NCI-H2029 treated with DMSO at 0.1 percent for 48 hours (cell line): ENCODE data around the gene TMC6.
"Not testable (repeated sequence)": the region's sequence is repeated elsewhere in the genome, so short reads cannot be mapped to it uniquely, and the experiment has no call there.

Source experiments
- DNase-seq: peaks from one replicate; lab custom pipeline; 2025; lab: John Stamatoyannopoulos, UW

TMC6 gene

GRCh38 chr17:78124081-78124835 lies 4.3 kb downstream of the TMC6 start:
- DNase-seq, result no peak

GRCh38 chr17:78123258-78123929 lies 5.2 kb downstream of the TMC6 start:
- no peak for DNase-seq

- no peak for DNase-seq
Observed at GRCh38 chr17:78122931-78123249, 5.7 kb downstream of the TMC6 start.

DNA sequence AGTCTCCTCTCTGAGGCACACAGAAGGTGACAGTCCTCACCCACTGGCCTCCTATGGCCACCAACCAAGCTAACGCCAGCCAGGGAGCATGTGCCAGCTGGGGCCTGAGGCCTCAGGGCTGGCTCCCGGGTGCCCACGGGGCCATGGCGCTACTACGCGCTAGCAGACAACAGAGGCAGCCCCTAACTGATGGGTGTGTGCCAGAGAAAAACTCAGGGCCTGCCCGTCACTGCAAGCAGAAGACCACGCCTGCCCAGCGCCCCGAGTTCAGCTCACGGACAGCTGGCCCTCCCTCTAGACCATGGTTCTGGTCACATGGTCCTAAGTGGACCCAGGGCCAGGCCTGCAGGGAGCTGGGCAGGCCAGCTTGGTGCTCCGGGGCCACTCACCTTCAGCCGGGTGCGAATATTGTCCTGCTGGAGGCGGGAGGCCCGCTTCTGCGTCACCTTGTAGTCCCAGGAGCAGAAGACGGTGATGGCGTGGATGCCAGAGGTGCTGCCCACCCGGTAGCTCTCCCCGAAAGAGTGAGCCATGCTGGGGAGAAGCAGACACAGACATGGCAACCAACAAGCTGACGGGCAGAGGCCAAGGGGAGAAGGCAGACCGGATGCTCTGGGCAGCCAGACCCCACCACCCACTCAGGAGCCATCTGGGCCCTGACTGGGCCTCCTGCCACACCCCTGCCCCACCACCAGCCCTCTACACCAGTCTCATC lies 6.2 kb downstream of the TMC6 start:
- no peak for DNase-seq

- DNase-seq, result no peak
Observed at GRCh38 chr17:78121801-78122215, 6.7 kb downstream of the TMC6 start.

GRCh38 chr17:78120971-78121800 lies 7.4 kb downstream of the TMC6 start:
- DNase-seq, result no peak

GRCh38 chr17:78120537-78120936 lies 8.0 kb downstream of the TMC6 start:
- DNase-seq, result no peak

DNA sequence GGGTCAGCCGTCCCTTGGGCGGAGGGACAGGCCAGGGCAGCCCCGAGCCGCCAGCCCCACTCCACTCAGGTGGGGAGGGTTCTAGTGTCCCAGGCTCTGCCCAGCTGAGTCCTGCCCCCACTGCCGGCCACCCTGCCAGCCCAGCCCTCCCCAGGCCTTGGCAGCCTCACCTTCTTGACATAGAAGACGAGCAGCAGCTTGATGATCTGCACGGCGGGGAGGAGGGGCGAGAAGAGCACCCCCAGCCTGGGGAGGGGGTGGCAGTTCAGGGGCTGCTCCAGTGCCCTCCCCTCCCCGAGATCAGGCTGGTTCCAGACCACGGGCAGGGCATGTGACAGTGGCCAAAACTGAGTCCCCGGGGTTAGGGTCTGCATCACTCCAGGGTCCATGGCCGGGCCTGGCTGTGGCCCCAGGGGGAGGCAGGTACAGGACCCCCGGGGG lies 9.7 kb downstream of the TMC6 start:
- DNase-seq, result no peak

GRCh38 chr17:78117027-78117981 lies 11.3 kb downstream of the TMC6 start:
- peak; percentile 33 for DNase-seq

DNA sequence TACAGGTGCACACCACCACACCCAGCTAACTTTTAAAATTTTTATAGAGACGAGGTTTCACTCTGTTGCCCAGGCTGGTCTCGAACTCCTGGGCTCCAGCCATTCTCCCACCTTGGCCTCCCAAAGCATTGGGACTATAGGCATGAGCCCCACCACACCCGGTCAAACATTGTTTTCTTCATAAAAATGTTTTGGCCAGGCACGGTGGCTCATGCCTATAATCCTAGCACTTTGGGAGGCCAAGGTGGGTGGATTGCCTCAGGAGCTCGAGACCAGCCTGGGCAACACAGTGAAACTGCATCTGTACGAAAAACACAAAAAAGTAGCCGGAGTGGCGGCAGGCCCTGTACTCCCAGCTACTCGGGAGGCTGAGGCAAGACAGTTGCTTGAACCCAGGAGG lies 12.1 kb downstream of the TMC6 start:
- DNase-seq, result no peak

DNA sequence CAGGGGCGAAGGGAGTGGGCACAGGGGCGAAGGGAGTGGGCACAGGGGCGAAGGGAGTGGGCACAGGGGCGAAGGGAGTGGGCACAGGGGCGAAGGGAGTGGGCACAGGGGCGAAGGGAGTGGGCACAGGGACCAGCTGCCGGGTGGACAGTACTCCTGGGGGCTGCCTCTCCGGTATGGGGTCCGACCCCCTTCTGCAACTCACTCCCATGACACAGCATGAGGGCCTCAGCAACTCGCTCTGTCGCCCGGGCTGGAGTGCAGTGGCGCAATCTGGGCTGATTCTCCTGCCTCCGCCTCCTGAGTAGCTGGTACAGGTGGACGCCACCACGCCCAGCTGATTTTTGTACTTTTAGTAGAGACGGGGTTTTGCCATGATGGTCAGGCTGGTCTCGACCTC lies 12.8 kb downstream of the TMC6 start:
- not testable (repeated sequence) for DNase-seq

DNA sequence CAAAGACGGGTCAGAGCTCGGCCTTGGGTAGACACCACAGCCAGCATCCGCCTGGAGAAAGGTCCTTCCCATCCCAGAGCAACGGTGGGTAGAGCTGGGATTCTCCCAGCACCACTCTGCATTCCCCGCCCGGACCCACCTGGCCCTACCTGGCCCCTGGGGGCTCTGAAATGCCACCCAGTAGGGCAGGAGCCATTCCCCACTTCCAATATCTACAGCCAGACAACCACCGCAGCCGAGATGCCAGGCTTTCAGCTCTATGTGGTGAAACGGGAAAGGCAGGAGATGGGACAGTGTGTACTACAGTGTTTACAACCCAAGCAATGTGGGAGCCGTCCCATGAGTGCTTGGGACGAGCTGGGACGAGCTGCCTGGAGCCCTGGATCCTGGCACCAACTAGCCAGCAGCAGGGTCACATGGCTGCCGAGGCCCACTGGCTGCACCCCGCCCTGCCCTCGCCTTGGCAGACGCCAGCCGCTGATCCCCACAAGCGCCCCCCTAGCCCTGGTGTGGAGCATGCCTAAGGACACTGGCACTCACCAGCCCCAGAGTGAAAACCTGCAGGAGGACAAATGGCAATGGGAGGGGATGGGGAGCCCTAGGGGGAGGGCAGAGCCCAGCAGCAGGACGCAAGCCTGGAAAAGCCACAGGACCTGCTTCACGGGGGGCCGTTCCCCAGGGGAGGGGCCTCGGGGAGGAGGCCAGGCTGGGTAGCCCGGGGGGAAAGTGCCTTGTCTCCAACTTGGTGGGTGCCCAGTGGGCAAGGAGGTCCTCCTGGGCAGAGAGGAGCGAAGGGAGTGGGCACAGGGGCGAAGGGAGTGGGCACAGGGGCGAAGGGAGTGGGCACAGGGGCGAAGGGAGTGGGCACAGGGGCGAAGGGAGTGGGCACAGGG lies 13.5 kb downstream of the TMC6 start:
- no peak for DNase-seq

- DNase-seq, result no peak
Observed at GRCh38 chr17:78113804-78114785, 14.5 kb downstream of the TMC6 start.

DNA sequence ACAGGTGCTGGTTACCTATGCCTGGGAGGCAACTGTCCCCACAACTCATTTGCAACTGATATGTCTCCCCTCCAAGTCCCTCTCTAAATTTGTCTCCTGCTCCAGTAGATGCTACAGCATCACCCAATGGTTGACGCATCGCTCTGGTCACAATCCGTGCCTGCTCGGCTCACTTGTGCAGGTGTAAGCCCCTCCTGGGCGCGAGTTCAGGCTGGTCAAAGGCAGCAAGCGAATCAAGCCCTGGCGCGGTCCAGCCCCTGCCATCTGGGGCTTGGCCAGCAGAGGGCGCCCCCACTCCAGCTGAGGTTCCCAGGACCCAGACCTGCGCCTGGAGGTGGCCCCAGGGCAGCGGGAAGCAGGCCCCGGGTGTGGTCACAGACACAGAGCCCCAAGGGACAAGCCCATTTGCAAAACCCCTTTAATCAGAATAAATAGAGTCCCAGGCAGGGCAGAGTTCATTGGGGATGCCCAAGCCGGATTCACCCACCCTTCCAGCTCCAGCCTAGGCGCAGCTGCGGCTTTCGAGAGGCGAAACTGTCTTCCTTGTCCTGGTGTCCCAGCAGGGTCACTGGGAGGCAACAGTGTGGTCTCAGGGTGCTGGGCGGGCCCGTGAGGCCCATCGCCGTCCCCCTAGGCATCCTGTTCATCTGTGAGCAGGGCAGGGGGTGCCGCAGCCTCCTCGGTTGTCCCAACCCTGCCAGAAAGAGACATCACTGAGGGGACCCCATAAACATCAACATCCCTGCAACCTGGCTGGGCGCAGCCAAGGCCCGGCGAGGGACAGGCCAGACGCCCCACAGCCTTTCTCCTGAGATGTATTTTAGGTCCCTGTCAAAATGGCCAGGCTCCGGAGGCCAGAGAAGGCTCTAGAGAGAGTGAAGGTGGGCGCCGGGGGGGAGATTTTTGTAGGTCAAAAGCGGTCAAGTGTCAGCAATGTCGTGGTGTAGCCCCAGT lies 15.8 kb downstream of the TMC6 start:
- peak; percentile 9 for DNase-seq

GRCh38 chr17:78111727-78112517 lies 16.6 kb downstream of the TMC6 start:
- DNase-seq, result no peak

DNA sequence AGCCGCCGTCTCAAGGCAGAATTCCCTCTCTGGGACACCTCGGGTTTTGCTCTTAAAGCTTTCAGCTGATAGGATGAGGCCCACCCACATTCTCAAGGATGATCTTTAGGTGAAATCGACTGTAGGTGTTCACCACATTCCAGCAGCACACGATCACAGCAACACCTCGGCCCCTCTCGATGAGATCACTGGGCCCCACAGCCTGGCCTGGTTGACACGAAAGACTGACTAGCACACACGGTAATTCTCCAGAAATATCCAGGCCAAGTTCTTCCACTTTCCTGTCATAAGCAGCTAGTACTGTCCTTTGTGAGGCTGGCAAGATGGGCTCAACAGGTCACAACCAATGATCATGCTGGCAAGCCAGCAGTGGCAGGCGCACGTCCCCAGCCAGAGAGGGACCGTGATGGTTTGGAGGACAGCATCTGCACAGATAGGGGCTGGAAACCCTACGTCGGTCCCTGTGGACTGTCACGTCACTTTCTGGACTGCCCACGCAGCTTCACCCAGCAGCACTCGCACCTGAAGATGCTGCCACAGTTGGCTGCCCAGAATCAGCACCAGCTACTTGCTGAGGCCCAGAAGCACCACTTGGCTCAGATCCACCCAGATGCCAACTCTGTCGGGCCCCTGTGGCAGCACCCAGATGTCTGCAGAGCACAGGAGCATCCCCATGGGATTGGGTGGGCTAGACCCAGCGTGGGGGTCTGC lies 17.4 kb downstream of the TMC6 start:
- no peak for DNase-seq
